Activated CD8-positive, alpha-beta T cell treated with anti-CD3 and anti-CD28 coated beads for 36 hours (primary cell): Measurements from ENCODE around the gene DNAH1. TPM values are rescaled to one million over a fixed set of nuclear protein-coding genes. Genes with fewer than 3 reads are reported as not detected.

Experiments
- microRNA-seq: library from miRNA; unstranded; fragments of <30 nt; microRNA quantifications from one replicate; pipeline ENCODE4 v1.2.0, GENCODE V29; 2022; ENCODE audit warnings: borderline microRNAs expressed, borderline replicate concordance
- total RNA-seq, 2 experiments: library from RNA; stranded (reverse); gene quantifications; one replicate each; pipeline ENCODE4 v1.2.3, GENCODE V29; 2021

Gene DNAH1
- total RNA-seq, 2 experiments from 2014 or later = 9.2 to 10.2 TPM

Small RNA genes within 50 kb of the gene (microRNA-seq; reads per million reads assigned to microRNA genes)
- gene MIR135A1 = not detected
- 154,855 reads per million, percentile 100 among the genes with 10 or more reads in this experiment for gene MIRLET7G

Other genes starting within 250 kb of the DNAH1 start
- 10 to 100 TPM; 21.2 to 23.5 TPM for gene POC1A, start 161.9 kb upstream of the DNAH1 start, total RNA-seq
- gene ALAS1, start 118.2 kb upstream of the DNAH1 start, total RNA-seq = 10 to 100 TPM; 54.3 to 54.6 TPM
- 1 to 10 TPM; 2.0 TPM for gene TLR9, start 90.7 kb upstream of the DNAH1 start, total RNA-seq
- gene TWF2, start 77.2 kb upstream of the DNAH1 start, total RNA-seq = 100 to 1,000 TPM; 137 TPM
- gene PPM1M, start 70.6 kb upstream of the DNAH1 start, total RNA-seq = 100 to 1,000 TPM in 1 of 2 experiments, 10 to 100 TPM in 1; 94.3 to 100 TPM
- gene WDR82, start 37.7 kb upstream of the DNAH1 start, total RNA-seq = 100 to 1,000 TPM; 103 to 105 TPM
- gene GLYCTK, start 28.5 kb upstream of the DNAH1 start, total RNA-seq = 10 to 100 TPM; 21.6 to 21.9 TPM
- gene BAP1, start 93.7 kb downstream of the DNAH1 start, total RNA-seq = 100 to 1,000 TPM in 1 of 2 experiments, 10 to 100 TPM in 1; 98.1 to 101 TPM
- 10 to 100 TPM; 18.4 to 20.6 TPM for gene PHF7, start 94.3 kb downstream of the DNAH1 start, total RNA-seq
- gene SEMA3G, start 128.8 kb downstream of the DNAH1 start, total RNA-seq = not detected
- 1 to 10 TPM; 4.8 to 5.9 TPM for gene TNNC1, start 137.7 kb downstream of the DNAH1 start, total RNA-seq
- 10 to 100 TPM; 57.1 to 57.4 TPM for gene NISCH, start 139.3 kb downstream of the DNAH1 start, total RNA-seq
- gene STAB1, start 179.0 kb downstream of the DNAH1 start, total RNA-seq = under 1 TPM; 0.09 to 0.20 TPM
- gene NT5DC2, start 217.5 kb downstream of the DNAH1 start, total RNA-seq = 10 to 100 TPM; 53.8 to 61.7 TPM
- gene UQCC5, start 220.3 kb downstream of the DNAH1 start, total RNA-seq = 10 to 100 TPM; 14.0 to 20.5 TPM